HG02885 (cell line): ENCODE results near the gene AFTPH.

ENCODE experiments used
- ATAC-seq: cut with Tn5 transposase; IDR thresholded peaks from one replicate; pipeline ENCODE4 v1.9.1; 2021; ENCODE audit warnings: mild to moderate bottlenecking; ENCODE audit not compliant: unreplicated experiment, poor library complexity

AFTPH gene

GRCh38 chr2:64538764-64539433 lies 14.8 kb downstream of the AFTPH start:
- ATAC-seq: peak; percentile 73

DNA sequence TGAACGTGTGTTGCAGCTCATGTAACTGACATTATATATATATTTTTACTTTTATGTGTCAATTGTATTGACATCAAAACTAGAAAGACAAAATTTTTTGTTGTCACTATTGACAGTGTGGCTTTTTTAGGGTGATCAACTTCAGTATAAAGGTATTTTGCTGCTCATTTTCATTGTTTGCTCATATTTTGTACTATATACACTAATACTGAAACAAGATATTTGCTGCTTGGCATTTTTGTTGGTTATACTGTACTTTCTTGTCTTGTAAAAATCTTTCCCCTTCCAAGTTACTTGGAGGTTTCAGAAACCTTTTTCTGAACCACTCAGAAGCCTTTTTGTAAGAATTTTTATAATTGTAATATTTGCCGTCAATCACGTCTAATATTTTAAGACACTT lies 16.5 kb downstream of the AFTPH start:
- no peak for ATAC-seq

GRCh38 chr2:64541547-64541946 lies 17.4 kb downstream of the AFTPH start:
- ATAC-seq: no peak

DNA sequence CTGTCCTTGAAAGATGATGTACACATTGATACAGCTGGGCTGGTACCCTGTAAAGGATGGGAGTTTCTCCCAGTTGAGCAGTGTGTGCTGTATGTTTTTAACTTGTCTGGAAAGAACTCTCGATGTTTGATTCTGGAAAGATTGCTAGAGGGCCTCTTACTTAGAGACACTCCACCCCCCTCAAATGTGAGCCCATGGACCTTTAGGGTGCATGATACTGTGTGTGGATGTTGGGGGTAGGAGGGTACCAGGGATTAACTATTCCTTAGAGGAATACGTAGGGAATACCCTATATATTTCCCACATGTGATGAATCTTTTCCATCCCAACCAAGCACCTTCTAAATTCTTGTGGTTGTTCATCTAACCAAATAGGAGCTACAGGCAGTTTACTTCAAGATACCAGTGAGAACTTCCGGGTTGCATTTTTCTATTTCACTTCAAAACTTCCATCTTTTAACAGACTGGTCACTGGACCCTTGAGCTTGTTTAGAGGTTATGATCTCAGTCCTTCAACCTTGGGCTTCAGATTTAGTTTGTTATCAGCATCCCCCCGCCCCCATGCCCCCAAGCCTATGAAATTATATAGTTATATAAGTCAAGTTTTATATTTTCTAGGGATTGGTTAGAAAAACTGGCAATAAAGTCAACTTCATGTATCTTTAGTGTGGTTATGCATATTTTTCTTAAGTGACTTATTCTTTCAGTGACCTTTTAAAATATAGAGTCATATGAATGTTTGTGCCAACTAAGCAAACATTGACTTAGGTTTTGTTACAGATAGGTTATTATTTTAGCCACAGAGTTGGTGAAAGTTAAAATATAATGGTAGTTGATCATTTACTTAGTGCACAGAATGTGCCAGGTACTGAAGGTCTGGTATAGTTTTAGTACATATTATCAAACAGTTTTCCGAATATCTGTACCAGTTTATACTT lies 18.2 kb downstream of the AFTPH start:
- ATAC-seq: no peak

DNA sequence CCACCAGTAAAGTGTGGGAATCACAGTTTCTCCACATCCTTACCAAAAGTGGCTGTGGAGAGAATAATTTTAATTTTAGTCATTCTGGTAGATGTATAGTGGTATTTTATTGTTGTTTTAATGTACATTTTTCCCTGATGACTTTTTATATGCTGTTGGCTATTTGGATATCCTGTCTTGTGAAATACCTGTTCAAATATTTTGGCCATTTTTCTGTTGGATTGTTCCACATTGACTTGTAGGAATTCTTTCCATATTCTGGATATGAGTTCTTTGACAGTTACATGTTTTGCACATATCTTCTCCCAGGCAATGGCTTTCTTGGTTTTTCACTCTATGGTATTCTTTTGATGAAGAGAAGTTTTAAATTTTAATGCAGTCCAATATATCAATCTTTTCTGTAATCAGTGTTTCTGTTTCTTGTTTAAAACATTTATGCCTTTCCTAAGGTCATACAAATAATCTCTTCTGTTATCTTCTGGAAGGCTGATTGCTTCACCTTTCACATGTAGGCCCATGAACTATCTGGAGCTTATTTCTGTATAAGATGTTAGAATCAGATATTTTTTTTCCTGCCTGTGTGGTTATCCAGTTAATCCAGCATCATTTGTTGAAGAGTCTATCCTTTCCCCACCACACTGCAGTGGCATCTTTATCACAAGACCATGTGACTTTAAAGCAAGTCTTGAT lies 19.0 kb downstream of the AFTPH start:
- no peak for ATAC-seq

DNA sequence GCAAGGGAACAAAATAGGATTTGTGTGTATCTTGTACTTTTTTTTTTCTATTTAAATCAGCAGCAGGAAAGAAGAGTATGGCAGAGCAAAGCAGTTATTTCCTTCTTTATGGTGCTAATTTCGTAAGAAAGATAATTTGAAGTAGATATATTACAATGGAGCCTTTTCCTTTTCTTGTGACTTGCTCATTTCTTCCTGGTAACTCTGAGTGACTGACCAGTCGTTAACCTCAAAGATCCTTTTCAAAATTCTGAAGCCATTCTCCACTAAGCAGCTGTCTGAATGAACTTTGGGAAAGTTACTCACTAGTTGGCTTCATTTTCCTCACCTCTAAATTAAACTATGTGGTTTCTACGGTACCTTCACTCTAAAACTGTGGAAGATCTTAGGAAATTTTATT lies 24.6 kb downstream of the AFTPH start:
- no peak for ATAC-seq

GRCh38 chr2:64550042-64550441 lies 25.9 kb downstream of the AFTPH start:
- ATAC-seq: no peak

- no peak for ATAC-seq
Measured at GRCh38 chr2:64551851-64552250, 27.7 kb downstream of the AFTPH start.

- no peak for ATAC-seq
Measured at GRCh38 chr2:64554117-64554516, 30.0 kb downstream of the AFTPH start.

- no peak for ATAC-seq
Measured at GRCh38 chr2:64558445-64559081, 34.4 kb downstream of the AFTPH start.

DNA sequence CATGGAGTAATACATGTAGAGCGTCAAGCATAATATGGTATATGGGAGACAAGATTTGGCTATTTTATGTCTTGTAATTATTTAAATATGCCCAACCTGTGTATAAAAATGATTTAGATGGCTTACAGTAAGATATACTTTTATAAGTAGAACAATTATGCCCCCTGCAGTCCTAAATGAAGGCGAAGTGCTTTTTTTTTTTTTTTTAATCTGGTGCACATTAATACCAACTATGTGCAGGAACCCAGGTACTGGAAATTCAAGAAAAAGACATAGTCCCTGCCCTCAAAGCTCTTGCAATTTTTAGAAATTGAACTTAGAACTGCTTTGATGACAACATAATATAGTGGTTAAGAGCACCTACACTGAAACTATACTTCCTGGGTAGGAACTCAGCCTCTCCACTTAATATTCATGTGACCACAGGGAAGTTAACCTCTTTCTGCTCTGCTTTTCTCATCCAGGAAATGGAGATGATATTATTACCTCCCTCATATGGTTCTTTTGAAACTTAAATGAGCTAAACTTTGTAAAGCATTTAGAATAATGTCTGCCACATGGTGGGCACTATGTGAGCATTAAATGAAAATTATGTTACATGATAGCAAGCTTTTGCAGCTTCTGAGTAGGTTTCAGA lies 38.1 kb downstream of the AFTPH start:
- ATAC-seq: peak; percentile 43

DNA sequence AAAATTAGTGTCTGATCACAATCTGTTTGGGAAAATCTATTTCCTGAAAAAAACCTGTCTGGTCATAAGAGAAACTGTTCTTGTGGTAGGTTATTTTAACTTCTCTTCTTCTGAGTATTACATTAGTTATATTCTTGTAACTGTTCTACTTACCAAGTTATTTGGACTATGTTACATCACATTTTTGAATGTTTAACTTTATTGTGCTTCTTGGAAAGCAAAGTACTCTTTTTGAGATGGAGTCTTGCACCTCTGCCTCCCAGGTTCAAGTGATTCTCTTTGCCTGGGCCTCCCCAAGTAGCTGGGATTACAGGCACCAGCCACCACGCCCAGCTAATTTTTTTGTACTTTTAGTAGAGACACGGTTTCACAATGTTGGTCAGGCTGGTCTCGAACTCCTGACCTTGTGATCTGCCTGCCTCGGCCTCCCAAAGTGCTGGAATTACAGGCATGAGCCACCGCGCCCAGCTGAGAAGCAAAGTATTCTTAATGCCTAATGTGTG lies 39.4 kb downstream of the AFTPH start:
- no peak for ATAC-seq

- no peak for ATAC-seq
Measured at GRCh38 chr2:64565949-64566710, 42.0 kb downstream of the AFTPH start.

DNA sequence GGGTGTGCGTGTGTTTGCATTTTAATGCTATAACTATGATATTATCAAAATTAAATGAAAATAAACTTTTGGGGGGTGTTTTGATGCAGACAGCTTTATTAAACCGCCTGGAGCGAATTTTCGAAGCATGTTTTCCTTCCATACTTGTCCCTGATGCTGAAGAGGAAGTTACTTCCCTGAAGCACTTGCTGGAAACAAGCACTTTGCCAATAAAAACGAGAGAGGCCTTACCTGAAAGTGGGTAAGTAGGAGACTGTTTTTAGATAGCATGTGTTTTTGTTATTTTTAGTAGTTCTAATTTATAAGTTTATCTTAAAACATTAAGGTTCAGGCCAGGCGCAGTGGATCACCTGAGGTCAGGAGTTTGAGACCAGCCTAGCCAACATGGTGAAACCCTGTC lies 43.3 kb downstream of the AFTPH start:
- no peak for ATAC-seq

DNA sequence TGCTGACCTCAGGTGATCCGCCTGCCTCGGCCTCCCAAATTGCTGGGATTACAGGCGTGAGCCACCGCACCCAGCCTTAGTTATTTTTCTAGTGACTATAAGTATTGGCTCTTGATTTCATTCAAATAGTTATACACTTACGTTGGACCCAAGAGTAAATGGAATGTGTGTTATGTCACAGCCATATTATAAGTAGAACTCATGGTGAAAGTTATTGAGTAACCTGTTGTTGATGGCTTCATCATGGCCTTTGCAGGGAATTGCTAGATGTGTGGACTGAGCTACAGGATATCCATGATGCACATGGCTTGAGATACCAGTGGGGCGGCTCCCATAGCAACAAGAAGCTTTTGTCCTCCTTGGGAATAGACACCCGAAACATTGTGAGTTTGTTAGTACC lies 44.7 kb downstream of the AFTPH start:
- no peak for ATAC-seq

DNA sequence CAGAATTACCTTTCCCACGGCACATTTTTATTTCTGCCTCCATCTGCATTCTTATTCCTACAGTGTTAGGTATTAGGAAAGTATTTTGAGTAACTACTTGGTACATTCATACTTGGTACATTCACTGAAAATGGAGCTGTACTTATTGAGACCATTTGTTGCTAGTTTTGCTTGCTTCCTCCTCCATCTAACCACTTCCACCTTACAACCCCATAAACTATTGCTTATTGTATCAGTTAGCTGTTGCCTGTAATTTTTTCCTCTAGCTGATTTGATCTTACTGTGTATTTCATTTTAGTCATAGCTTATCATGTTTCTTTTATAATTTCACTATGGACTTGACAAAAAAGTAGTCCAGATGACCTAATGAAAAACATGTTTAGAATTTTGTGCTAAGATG lies 50.7 kb downstream of the AFTPH start:
- no peak for ATAC-seq

DNA sequence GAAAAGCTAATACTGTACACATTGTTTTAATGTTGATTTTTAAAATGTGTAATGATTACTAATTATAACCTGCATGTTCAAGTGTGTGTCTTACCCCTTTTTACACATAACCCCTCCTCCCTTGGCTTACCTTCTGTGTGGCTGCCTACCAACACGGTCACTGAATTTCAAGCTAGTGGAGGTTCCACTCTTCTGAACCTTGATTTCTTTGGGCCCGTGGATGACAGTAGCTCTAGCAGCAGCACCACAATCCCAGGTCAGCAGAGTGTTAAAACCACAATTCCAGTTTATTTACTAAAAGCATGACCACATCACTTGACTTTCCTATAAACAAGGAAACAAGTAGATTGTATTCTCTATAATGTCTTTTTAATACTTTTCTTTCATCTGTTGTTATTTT lies 56.9 kb downstream of the AFTPH start:
- ATAC-seq: no peak

DNA sequence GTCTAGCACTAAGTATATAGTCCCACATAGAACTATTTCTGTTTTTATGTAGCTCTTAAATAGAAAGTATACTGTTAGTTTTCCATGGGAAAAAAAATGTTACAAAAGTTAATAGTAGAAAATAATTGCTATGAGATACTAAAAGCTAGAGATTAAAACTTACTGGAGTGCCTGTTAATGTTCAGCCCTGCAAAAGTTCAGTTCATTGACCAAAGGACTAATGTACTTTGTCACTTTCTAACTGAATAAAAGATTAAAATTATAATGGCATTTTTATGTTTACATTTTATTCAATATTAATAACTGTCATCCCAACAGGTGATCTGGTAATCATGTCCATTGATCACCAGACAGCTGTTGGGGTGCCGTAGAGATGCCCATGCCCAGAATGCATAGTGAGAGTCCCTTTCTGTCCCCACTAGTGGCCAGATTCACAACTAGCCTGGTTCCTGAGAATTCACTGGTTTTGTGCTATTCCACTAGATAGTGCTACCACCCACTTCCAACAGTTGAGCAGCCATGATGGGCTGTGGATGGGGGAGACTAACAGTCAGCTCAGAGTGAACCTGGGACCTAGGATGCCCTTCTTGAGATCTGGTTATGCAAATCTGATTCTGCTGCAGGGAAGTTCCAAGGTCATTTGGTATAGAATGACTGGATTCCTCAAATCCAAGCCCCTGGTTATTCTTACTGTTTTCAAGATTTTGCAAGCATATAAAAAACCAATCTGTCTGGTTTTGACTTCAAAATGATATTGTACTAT lies 57.8 kb downstream of the AFTPH start:
- peak; percentile 40 for ATAC-seq
